ENCODE data around the gene TPST1.
"Not testable (repeated sequence)": the region's sequence is repeated elsewhere in the genome, so short reads cannot be mapped to it uniquely, and the experiment has no call there.

TPST1 gene

GRCh38 chr7:66296557-66296956 lies 91.4 kb downstream of the TPST1 start:
- no peak for DNase-seq

GRCh38 chr7:66297579-66297978 lies 92.4 kb downstream of the TPST1 start:
- no peak for DNase-seq

- DNase-seq = no peak
These were observed 96.1 kb downstream of the TPST1 start for GRCh38 chr7:66301249-66301648.

- DNase-seq = no peak
These were observed 96.6 kb downstream of the TPST1 start for GRCh38 chr7:66301737-66302136.

GRCh38 chr7:66303454-66304155 lies 98.5 kb downstream of the TPST1 start:
- DNase-seq = no peak

- DNase-seq = no peak
These were observed 99.4 kb downstream of the TPST1 start for GRCh38 chr7:66304536-66304935.

- no peak for DNase-seq
These were observed 101.1 kb downstream of the TPST1 start for GRCh38 chr7:66306243-66306642.

- no peak for DNase-seq
These were observed 102.6 kb downstream of the TPST1 start for GRCh38 chr7:66307591-66308215.

- DNase-seq = no peak
These were observed 103.3 kb downstream of the TPST1 start for GRCh38 chr7:66308411-66308810.

- no peak for DNase-seq
These were observed 105.5 kb downstream of the TPST1 start for GRCh38 chr7:66310620-66311019.

- no peak for DNase-seq
These were observed 108.9 kb downstream of the TPST1 start for GRCh38 chr7:66313886-66314568.

- DNase-seq = no peak
These were observed 110.1 kb downstream of the TPST1 start for GRCh38 chr7:66315192-66315591.

- DNase-seq = no peak
These were observed 114.4 kb downstream of the TPST1 start for GRCh38 chr7:66319407-66319979.

- no peak for DNase-seq
These were observed 116.1 kb downstream of the TPST1 start for GRCh38 chr7:66321283-66321682.

- DNase-seq = no peak
These were observed 118.1 kb downstream of the TPST1 start for GRCh38 chr7:66323114-66323796.

- DNase-seq = not testable (repeated sequence)
These were observed 119.9 kb downstream of the TPST1 start for GRCh38 chr7:66324985-66325384.

- DNase-seq = no peak
These were observed 121.5 kb downstream of the TPST1 start for GRCh38 chr7:66326501-66327215.

- no peak for DNase-seq
These were observed 125.8 kb downstream of the TPST1 start for GRCh38 chr7:66330961-66331360.

GRCh38 chr7:66331883-66332282 lies 126.7 kb downstream of the TPST1 start:
- DNase-seq = no peak

- DNase-seq = no peak
These were observed 128.3 kb downstream of the TPST1 start for GRCh38 chr7:66333443-66333842.

GRCh38 chr7:66335318-66335717 lies 130.2 kb downstream of the TPST1 start:
- no peak for DNase-seq

- no peak for DNase-seq
These were observed 131.6 kb downstream of the TPST1 start for GRCh38 chr7:66336760-66337159.

GRCh38 chr7:66339141-66339540 lies 134.0 kb downstream of the TPST1 start:
- no peak for DNase-seq

Data from CD4-positive, alpha-beta T cell treated with Interleukin-6 for 4 hours (primary cell).